SK-N-SH (cell line): ENCODE results near the gene LARP1.

Source experiments
- CTCF ChIP-seq: fragments of 200-600 bp; sonication (generic); IDR thresholded peaks from 2 replicates; pipeline ENCODE4 v1.6.1; 2017; ENCODE audit warnings: antibody characterized with exemption, mild to moderate bottlenecking, moderate library complexity
- EZH2phosphoT487 ChIP-seq: fragments of 200-600 bp; sonication (generic); IDR thresholded peaks from 2 replicates; pipeline ENCODE4 v1.6.1; 2017; ENCODE audit warnings: low read depth, mixed run types, mild to moderate bottlenecking, antibody characterized with exemption, moderate library complexity, borderline replicate concordance
- RAD21 ChIP-seq: IDR thresholded peaks from 2 replicates; pipeline ENCODE4 v1.6.1; 2012; ENCODE audit warnings: mild to moderate bottlenecking, low read length

GRCh38 chr5:154753792-154754191 lies 1.4 kb upstream of the LARP1 start:
- TF ChIP-seq EZH2phosphoT487 (no peak), CTCF (no peak), RAD21 (no peak)
